HEK293 (cell line): Measurements from ENCODE around the gene NCKAP5.

Source experiments
- BCL11A ChIP-seq: fragments of 450-650 bp; formaldehyde crosslinking; IDR thresholded peaks from 2 replicates; pipeline ENCODE4 v1.5.1; 2016; ENCODE audit warnings: low read depth, missing biosample characterization, missing genetic modification characterization
- KLF16 ChIP-seq: fragments of 450-650 bp; formaldehyde crosslinking; IDR thresholded peaks from 2 replicates; pipeline ENCODE4 v1.5.1; 2017; ENCODE audit warnings: missing biosample characterization, missing genetic modification characterization
- ZNF335 ChIP-seq: fragments of 450-650 bp; formaldehyde crosslinking; conservative IDR thresholded peaks from 2 replicates; pipeline ENCODE4 v1.5.1; 2016; ENCODE audit warnings: missing biosample characterization, missing genetic modification characterization
- TF ChIP-seq, protein P1 (sequence below): fragments of 450-650 bp; formaldehyde crosslinking; IDR thresholded peaks from 2 replicates; pipeline ENCODE4 v1.5.1; 2016; ENCODE audit warnings: missing biosample characterization, missing genetic modification characterization
- TF ChIP-seq, protein P2 (sequence below): fragments of 450-650 bp; formaldehyde crosslinking; IDR thresholded peaks from 2 replicates; pipeline ENCODE4 v1.5.1; 2017; ENCODE audit warnings: missing biosample characterization, missing genetic modification characterization

DNA sequence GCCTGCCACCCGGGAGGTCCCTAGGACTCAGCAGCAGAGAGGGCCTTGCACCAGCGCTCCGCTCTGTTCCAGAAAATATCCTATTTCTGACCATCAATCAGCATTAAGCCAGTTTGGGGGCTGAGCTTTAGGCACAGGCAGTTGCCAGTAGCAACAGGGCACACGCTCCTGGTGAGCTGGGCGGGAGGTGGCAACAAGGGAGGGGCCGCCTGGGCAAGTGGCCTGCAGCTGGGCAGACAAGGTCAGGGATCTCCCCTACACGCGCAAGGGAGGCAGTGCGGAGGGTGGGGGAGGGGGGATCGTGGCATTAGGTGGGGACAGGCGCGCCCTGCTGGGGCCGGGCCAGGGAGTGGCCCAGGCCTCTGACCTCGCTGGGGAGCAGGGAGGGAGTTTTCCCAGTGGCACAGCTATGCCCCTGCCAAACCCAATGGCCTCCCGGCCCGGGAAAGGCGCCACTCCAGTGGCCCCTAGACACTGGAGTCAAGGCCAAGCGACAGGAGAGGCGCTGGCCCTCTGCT, 302.8 kb downstream of the NCKAP5 start:
- TF ChIP-seq BCL11A = no peak
- no peak for TF ChIP-seq KLF16 (tag by site-specific recombination)
- TF ChIP-seq, protein P1, sequence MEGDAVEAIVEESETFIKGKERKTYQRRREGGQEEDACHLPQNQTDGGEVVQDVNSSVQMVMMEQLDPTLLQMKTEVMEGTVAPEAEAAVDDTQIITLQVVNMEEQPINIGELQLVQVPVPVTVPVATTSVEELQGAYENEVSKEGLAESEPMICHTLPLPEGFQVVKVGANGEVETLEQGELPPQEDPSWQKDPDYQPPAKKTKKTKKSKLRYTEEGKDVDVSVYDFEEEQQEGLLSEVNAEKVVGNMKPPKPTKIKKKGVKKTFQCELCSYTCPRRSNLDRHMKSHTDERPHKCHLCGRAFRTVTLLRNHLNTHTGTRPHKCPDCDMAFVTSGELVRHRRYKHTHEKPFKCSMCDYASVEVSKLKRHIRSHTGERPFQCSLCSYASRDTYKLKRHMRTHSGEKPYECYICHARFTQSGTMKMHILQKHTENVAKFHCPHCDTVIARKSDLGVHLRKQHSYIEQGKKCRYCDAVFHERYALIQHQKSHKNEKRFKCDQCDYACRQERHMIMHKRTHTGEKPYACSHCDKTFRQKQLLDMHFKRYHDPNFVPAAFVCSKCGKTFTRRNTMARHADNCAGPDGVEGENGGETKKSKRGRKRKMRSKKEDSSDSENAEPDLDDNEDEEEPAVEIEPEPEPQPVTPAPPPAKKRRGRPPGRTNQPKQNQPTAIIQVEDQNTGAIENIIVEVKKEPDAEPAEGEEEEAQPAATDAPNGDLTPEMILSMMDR (tag by site-specific recombination) = no peak
- TF ChIP-seq ZNF335 (tag by site-specific recombination) = peak; percentile 72
- TF ChIP-seq, protein P2, sequence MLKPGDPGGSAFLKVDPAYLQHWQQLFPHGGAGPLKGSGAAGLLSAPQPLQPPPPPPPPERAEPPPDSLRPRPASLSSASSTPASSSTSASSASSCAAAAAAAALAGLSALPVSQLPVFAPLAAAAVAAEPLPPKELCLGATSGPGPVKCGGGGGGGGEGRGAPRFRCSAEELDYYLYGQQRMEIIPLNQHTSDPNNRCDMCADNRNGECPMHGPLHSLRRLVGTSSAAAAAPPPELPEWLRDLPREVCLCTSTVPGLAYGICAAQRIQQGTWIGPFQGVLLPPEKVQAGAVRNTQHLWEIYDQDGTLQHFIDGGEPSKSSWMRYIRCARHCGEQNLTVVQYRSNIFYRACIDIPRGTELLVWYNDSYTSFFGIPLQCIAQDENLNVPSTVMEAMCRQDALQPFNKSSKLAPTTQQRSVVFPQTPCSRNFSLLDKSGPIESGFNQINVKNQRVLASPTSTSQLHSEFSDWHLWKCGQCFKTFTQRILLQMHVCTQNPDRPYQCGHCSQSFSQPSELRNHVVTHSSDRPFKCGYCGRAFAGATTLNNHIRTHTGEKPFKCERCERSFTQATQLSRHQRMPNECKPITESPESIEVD (tag by site-specific recombination) = no peak
